Retinal pigment epithelial cell (primary cell): Measurements from ENCODE around the gene PRKX.
"Not testable (repeated sequence)": the region's sequence is repeated elsewhere in the genome, so short reads cannot be mapped to it uniquely, and the experiment has no call there.

Experiments
- DNase-seq: peaks from one replicate; pipeline ENCODE4 v3.0.0-alpha.2; 2010; ENCODE audit warnings: low read depth
- H3K4me3 ChIP-seq: 2 replicates; pipeline ENCODE4 v1.5.1; 2011; ENCODE audit warnings: mild to moderate bottlenecking, low read length, control low read depth, moderate library complexity
- CTCF ChIP-seq: conservative IDR thresholded peaks from 2 replicates; pipeline ENCODE4 v1.5.1; 2011; ENCODE audit warnings: low read depth, low read length, control low read depth, inconsistent platforms

The PRKX gene

GRCh38 chrX:3697701-3698279, 15.7 kb downstream of the PRKX start:
- TF ChIP-seq CTCF: no peak
- H3K4me3 ChIP-seq: peak overlapping the region; percentile 22
- peak; percentile 84 for DNase-seq

GRCh38 chrX:3697220-3697684, 16.2 kb downstream of the PRKX start:
- DNase-seq: no peak
- H3K4me3 ChIP-seq: peak overlapping the region; percentile 22
- no peak for TF ChIP-seq CTCF

GRCh38 chrX:3695536-3695935, 17.9 kb downstream of the PRKX start:
- TF ChIP-seq CTCF: no peak
- no peak overlapping the region for H3K4me3 ChIP-seq
- DNase-seq: no peak

GRCh38 chrX:3690140-3690539, 23.3 kb downstream of the PRKX start:
- no peak overlapping the region for H3K4me3 ChIP-seq
- no peak for TF ChIP-seq CTCF
- no peak for DNase-seq

- not testable (repeated sequence) for DNase-seq, H3K4me3 ChIP-seq
These were observed 30.2 kb downstream of the PRKX start for GRCh38 chrX:3683236-3683635.

GRCh38 chrX:3680459-3680858, 33.0 kb downstream of the PRKX start:
- no peak for TF ChIP-seq CTCF
- DNase-seq: no peak
- H3K4me3 ChIP-seq: no peak overlapping the region

- no peak for DNase-seq
- no peak for TF ChIP-seq CTCF
- H3K4me3 ChIP-seq: no peak overlapping the region
These were observed 33.8 kb downstream of the PRKX start for GRCh38 chrX:3679669-3680068.

GRCh38 chrX:3678328-3678727, 35.1 kb downstream of the PRKX start:
- H3K4me3 ChIP-seq: no peak overlapping the region
- TF ChIP-seq CTCF: no peak
- peak; percentile 32 for DNase-seq
